HG03159 (cell line): ENCODE results near the gene HDAC6.
"Not testable (repeated sequence)": the region's sequence is repeated elsewhere in the genome, so short reads cannot be mapped to it uniquely, and the experiment has no call there.

Source experiments
- ATAC-seq: cut with Tn5 transposase; IDR thresholded peaks from one replicate; pipeline ENCODE4 v1.9.1; 2021; ENCODE audit warnings: mild to moderate bottlenecking, moderate library complexity; ENCODE audit not compliant: unreplicated experiment

Gene HDAC6

GRCh38 chrX:48823053-48823452, 21.2 kb downstream of the HDAC6 start:
- ATAC-seq: no peak

- no peak for ATAC-seq
Observed at GRCh38 chrX:48824066-48824465, 22.2 kb downstream of the HDAC6 start.

GRCh38 chrX:48826135-48826875, 24.4 kb downstream of the HDAC6 start, which contains the start of gene ERAS:
TSS of gene ERAS (plus strand) at chrX:48826513. CDS start at chrX:48829124, 2,611 bp downstream.
- ATAC-seq: no peak

DNA sequence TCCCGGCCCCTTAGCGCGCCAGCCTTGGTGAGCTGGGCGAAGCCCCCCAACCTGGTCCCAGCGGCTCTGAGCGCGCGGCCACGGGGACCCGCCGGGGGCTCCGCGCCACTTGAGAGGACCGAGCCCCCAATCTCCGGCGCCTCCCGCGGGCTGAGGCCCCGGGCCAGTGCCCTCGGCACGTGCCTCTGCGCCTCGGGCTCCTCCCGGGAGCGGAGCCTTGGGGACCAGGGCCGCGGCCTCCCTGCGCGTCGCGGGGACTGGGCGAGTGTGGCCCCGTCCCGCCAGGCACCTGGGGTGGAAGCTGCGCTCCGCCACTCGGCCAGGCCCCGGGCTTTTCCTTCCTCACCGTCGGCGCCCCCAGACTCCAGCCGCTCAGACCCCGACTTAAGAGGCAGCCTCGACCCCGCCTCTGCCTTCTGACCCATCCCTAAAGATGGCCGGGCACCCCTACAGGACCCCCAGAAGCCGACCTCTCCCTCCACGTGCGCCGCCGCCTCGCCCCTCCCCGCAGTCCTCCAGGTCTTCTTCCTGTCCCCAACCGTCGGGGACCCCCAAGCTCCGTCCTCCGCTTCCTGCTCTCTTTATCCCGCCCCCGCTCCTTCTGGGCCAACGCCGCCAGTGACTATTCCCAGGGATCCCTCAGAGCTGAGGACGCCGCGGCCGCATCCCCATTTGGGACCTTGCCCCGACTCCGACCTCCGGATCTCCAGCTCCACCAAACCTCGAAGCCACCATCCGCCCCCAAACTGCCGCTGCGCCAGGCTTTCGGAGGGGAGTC, 25.2 kb downstream of the HDAC6 start:
- ATAC-seq: no peak

- no peak for ATAC-seq
Observed at GRCh38 chrX:48827654-48827968, 25.7 kb downstream of the HDAC6 start.

GRCh38 chrX:48829016-48829735, 27.3 kb downstream of the HDAC6 start:
- ATAC-seq: no peak

DNA sequence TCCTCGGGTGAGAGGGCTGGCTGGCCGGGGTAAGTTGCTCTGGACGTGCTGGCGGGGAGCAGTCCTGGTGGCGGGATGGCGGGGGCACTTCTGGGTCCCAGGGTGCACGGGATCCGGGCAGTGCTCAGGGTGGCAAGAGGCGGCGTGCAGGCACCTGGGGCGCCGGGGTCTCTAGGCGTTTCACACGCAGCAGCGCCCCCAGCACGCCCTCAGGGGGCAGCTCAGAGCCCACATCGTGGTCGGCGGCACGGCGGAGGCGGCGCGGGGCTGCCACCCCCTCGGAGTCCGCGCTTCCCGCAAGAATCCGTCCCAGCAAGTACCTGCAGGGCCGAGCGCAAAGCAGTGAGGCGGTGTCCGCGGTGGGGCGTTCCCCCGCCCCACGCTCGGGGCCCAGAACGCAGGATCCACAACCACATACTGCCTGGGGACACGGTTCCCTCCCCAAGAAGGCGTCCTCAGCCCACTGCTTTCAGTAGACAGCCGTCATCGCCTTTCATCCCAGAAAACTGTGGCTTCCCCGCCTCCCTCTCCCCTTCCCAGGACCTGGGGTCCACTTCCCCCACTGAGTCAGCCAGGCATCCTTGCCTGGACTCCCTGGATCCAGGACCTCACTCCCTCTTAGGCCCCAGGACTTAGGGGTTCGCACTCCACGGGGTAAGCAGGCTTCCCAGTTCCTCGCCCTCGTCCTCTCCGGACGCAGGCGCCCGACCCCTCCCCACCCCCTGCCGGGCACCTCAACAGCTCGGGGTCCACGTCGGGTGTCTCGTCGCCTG, 29.5 kb downstream of the HDAC6 start:
- no peak for ATAC-seq

DNA sequence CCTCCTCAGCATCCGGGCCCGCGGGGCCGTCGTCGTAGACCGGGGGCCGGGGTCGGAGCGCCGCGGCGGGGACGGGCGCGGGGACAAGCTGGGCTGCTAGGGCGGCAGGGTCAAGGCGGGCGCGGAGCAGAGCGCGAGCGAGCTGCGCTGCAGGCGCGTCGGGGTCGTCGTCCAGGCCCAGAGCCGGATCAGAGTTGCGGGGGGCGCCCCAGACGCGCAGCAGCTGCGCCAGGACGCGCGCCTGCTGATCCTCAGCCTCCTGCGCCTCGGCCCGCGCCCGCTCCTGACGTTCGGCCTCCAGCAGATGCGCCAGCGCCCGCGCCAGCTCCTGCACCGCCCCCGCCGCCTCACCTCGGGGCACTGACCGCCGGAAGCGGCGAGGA, 30.0 kb downstream of the HDAC6 start:
- no peak for ATAC-seq

DNA sequence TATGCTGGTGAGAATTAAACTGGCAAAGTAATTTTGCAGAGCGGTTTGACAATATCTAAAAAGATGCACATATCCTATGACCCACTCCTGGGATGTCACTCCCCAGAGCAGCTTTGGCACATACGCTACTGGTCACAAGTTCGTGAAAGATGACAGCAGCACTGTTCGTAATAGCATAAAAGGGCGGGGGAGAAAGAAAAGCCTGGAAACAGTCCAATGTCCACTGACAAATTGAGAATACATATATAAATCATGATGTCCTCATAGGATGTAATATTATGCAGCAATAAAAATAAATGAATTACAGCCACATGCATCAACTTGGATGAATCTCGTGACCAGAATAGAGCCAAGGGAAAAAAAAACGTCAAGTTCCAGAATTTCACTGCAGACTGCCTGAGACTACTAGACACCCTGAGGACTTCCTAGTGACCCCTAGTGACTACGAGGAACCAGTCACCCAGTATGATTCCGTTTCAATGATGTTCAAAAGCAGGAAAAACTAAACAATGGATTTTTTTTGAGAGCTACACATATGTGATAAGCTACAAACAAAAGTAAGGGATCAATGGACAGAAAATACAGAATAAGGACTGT, 31.8 kb downstream of the HDAC6 start:
- ATAC-seq: no peak

GRCh38 chrX:48834383-48834709, 32.5 kb downstream of the HDAC6 start:
- ATAC-seq: no peak

DNA sequence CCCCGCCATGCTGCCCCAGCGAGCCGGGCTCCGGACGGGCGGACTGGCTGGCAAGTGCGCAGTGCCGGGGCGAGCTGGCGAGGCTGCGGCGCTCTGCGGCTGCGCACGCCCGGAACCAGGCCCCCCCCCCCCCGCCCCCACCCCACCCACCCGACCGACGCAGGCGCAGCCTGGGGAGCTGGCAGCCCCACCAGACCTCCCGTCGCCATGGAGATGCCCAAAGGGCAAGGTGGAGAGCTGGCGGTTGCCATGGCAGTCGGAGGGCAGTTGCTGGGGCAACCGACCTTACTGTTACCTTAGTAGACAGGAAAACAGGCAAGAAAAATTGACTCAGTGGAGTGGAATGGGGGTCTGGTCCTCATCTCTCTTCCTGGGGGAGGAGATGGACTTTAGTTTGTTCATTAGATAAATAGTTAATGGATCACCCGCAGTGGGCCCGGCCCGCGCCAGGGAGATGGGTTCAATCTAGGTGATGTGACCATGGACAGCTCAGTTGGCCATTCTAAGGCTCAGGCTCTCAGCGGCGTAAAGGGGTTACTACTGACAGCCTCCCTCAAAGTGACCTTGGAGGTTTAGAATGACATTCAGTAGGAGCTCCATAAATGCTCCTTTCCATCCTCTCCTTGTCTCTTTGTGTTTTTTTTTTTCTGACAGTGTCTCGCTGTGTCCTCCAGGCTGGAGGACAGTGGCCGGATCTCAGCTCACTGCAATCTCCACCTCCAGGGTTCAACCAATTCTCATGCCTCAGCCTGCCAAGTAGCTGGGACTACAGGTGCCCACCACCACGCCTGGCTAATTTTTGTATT, 33.9 kb downstream of the HDAC6 start, which contains the start of gene PCSK1N:
Gene PCSK1N (minus strand): TSS at position 87 of the 806 bp plus-strand sequence. CDS start 78 bp downstream, at position 9.
- ATAC-seq: no peak

DNA sequence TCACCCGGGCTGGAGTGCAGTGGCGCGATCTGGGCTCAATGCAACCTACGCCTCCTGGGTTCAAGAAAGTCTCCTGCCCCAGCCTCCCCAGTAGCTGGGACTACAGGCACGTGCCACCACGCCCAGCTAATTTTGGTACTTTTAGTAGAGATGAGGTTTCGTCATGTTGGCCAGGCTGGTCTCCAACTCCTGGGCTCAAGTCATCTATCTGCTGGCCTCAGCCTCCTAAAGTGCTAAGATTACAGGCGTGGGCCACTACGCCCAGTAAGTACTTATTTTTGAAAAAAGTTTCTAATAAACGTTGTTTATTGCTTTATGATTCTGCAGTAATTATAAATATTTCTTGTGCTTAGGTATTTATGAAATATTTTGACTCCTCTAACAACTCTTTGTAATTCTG, 37.8 kb downstream of the HDAC6 start:
- no peak for ATAC-seq

- ATAC-seq: no peak
Observed at GRCh38 chrX:48848847-48849246, 47.0 kb downstream of the HDAC6 start.

- no peak for ATAC-seq
Observed at GRCh38 chrX:48852857-48853256, 51.0 kb downstream of the HDAC6 start.

GRCh38 chrX:48853494-48853893, 51.6 kb downstream of the HDAC6 start:
- not testable (repeated sequence) for ATAC-seq

DNA sequence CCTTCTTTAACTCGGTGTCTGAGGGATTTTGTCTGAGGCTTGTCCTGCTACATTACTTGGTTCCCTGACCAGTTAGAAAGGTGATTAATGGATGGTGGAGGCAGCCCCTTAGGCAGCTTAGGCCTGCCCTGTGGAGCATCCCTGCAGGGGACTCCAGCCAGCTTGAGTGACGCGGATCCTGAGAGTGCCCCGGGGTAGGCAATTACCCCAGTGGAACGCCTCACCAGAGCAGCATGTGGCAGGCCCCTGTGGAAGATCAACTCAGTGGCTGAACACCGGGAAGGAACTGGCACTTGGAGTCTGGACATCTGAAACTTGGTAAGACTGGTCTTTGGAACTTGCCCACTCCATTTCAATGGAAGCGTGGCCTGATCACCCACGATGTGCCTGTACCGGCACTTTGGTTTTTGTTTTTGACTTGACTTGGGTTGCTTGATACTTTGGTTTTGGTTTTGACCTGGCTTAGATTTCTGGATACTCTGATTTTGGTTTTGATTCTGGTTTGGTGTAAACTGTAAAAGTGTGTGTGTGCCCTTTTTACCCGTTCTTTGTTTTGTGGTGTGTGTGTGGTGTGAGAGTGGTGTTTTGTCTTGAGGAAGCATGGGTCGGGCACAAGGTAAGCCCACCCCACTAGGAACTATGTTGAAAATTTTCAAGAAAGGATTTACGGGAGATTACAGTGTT, 52.4 kb downstream of the HDAC6 start:
- not testable (repeated sequence) for ATAC-seq

DNA sequence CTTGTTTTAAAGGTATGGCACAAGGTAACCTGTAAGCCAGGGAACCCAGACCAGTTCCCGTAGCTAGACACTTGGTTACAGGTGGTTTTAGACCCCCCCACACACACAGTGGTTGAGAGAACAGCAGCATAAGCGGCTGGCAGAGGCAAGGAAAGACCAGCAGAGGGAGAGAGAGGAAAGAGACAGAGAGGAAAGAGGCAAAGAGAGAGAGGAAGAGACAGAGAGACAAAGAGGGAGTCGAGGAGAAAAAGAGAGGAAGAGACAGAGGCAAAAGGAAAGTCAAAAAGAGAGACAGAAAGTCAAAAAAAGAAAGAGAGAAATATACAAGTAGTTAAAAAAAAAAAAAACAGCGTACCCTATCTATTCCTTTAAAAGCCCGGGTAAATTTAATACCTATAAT, 53.0 kb downstream of the HDAC6 start:
- ATAC-seq: no peak

DNA sequence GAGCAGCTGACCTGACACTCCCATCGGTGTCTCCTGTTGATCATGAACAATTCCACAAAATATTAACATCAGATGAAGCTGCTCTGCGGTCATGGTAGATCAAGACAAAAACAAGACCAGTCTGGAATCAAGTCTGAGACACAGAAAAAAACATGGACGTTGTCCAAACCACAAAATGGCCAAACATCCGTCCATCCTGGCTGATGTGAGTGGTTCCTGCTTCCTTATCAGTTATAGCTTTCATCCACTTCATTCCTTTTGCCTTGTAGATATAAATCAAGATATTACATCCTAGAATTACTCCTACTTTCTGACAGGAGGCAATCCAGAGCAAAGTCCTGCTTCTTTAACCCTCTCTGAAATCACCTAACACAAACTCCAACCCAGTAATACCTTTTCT, 62.3 kb downstream of the HDAC6 start:
- ATAC-seq: no peak

DNA sequence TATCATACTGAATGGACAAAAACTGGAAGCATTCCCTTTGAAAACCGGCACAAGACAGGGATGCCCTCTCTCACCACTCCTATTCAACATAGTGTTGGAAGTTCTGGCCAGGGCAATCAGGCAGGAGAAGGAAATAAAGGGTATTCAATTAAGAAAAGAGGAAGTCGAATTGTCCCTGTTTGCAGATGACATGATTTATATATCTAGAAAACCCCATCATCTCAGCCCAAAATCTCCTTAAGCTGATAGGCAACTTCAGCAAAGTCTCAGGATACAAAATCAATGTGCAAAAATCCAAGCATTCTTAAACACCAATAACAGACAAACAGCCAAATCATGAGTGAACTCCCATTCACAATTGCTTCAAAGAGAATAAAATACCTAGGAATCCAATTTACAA, 70.2 kb downstream of the HDAC6 start:
- ATAC-seq: not testable (repeated sequence)
